Esophagus muscularis mucosa (tissue), 4 donors: ENCODE measurements around the gene CC2D1A. TPM values are rescaled to one million over a fixed set of nuclear protein-coding genes. Genes with fewer than 3 reads are reported as not detected.
"Not testable (repeated sequence)": the region's sequence is repeated elsewhere in the genome, so short reads cannot be mapped to it uniquely, and the experiment has no call there.

Source experiments
- DNase-seq: peaks from one replicate; pipeline ENCODE4 v3.0.0-alpha.2; 2017; ENCODE audit errors: extremely low spot score
- H3K27ac ChIP-seq, 4 donors: fragments of 200-600 bp; sonication (generic); replicated peaks in 1 of 4; 1 replicate in 3 of 4; 2 replicates in 1 of 4; pipeline ENCODE4 v1.5.1; 2016 to 2019; ENCODE audit warnings: mild to moderate bottlenecking in 1 of 4
- H3K27me3 ChIP-seq, 4 donors: fragments of 200-600 bp; sonication (generic); one replicate each; pipeline versions ENCODE4 v1.5.1 to v1.6.0; 2016 to 2019
- H3K36me3 ChIP-seq, 4 donors: fragments of 200-600 bp; sonication (generic); one replicate each; pipeline ENCODE4 v1.5.1; 2016 to 2019
- H3K4me1 ChIP-seq, 4 donors: fragments of 200-600 bp; sonication (generic); one replicate each; pipeline ENCODE4 v1.5.1; 2016 to 2019
- H3K4me3 ChIP-seq, 4 donors: fragments of 200-600 bp; sonication (generic); 1 replicate in 2 of 4; 2 replicates in 2 of 4; pipeline ENCODE4 v1.5.1; 2016 to 2019; ENCODE audit warnings: mild to moderate bottlenecking in 4 of 4, moderate library complexity in 1 of 4
- H3K9me3 ChIP-seq, 4 donors: fragments of 200-600 bp; sonication (generic); 1 replicate in 3 of 4; 2 replicates in 1 of 4; pipeline ENCODE4 v1.5.1; 2016 to 2019
- CTCF ChIP-seq, 3 experiments: fragments of 200-600 bp in 2 of 3; fragments of 450-650 bp in 1 of 3; sonication (generic) in 2 of 3; IDR thresholded peaks; one replicate each; pipeline ENCODE4 v1.5.1; 2017 to 2019; ENCODE audit warnings: antibody characterized with exemption in 3 of 3, mild to moderate bottlenecking in 2 of 3, moderate library complexity in 1 of 3
- EP300 ChIP-seq: sonication (generic); formaldehyde crosslinking; IDR thresholded peaks from one replicate; pipeline ENCODE4 v1.6.1; 2017; ENCODE audit warnings: antibody characterized with exemption
- POLR2A ChIP-seq: fragments of 450-650 bp; IDR thresholded peaks from one replicate; pipeline ENCODE4 v1.6.1; 2017; ENCODE audit warnings: antibody characterized with exemption, moderate library complexity, mild to moderate bottlenecking, low read depth
- POLR2AphosphoS5 ChIP-seq, 2 donors: sonication (generic); formaldehyde crosslinking; IDR thresholded peaks; one replicate each; pipeline ENCODE4 v1.6.1; 2017; ENCODE audit warnings: antibody characterized with exemption in 2 of 2
- WGBS: methylation state at CpG from one replicate; pipeline ENCODE4 v1.1.5; 2018; 5-methylcytosine and 5-hydroxymethylcytosine counted together
- intact Hi-C: fragments of 100-400 bp; cut with DNase I; formaldehyde crosslinking; loops from one replicate; pipeline ENCODE4 v1.15.1; 2023
- total RNA-seq, 4 donors: library from RNA; depleted of rRNA; stranded (reverse); fragments of >200 nt; gene quantifications; one replicate each; pipeline versions ENCODE4 v1.1.0 to v1.2.1, GENCODE V29; 2016

The CC2D1A gene
- total RNA-seq, 4 donors from 2014 or later: 22.9 to 42.8 (median 33.6) TPM

DNA sequence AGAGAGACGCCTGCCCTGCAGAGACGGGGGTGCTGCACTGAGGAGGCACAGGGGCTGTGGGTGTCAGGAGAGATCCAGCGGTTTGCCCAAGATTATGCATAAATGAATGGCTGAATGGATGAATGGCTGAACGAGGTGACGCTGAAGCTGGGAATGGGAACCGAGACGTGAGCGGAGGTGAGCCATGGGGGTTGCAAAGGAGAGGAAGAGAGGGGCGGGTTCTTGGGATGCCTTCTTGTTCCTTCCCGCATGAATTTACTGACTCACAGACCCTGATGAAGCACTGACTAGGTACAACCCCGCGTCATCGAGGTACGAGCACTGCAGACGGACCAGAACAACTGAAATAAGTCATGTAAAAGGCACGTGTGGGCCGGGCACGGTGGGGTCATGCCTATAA is 63.0 kb downstream of the CC2D1A start:
- intact Hi-C loops: no loop called here
- TF ChIP-seq POLR2AphosphoS5 (IDR thresholded peaks at IDR 0.05): no peak
- no peak for TF ChIP-seq CTCF (IDR thresholded peaks at IDR 0.05)
- TF ChIP-seq EP300: no peak
- no peak for TF ChIP-seq POLR2A
- peaks cover 40 to 98% (median 84%) of the 10 kb centered on the region in 4 donors for H3K36me3 ChIP-seq
- H3K9me3 ChIP-seq: no peaks in the 10 kb centered on the region
- H3K27ac ChIP-seq: no peak overlapping the region
- DNase-seq: no peak
- WGBS: 88% methylated on average over 18 of the region's 18 CpGs
- H3K4me1 ChIP-seq: no peaks in the 10 kb centered on the region
- no peak overlapping the region for H3K4me3 ChIP-seq
- no peaks in the 10 kb centered on the region for H3K27me3 ChIP-seq

DNA sequence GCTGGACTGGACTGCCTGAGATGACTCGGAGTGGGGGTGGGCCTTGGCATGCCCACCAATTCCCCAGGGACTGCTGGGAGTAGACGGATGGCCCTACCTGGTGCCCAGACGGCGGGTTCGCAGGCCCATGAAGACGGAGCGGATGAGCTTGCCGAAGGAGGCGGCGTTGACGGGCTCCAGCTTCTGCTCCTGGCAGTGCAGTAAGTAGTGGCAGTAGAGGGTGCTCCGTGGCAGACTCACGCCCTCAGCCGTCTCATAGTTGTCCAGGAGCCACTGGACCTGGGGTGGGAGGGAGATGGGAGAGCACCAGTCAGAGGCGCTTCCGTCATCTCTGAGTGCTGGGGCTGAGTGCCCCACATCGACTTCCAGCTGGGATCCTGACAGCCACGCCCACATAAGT is 63.9 kb downstream of the CC2D1A start:
- Histone ChIP-seq H3K36me3 (peaks cover 40 to 96% (median 90%) of the 10 kb centered on the region in 4 donors), H3K27me3 (no peaks in the 10 kb centered on the region), H3K27ac (no peak overlapping the region), H3K4me1 (no peaks in the 10 kb centered on the region), H3K4me3 (no peak overlapping the region), H3K9me3 (no peaks in the 10 kb centered on the region)
- WGBS: 87% methylated on average over 16 of the region's 18 CpGs
- TF ChIP-seq POLR2A (no peak), CTCF (IDR thresholded peaks at IDR 0.05) (no peak)
- intact Hi-C loops: no loop called here
- DNase-seq: no peak

- H3K27me3 ChIP-seq, H3K4me1 ChIP-seq, DNase-seq, intact Hi-C loops, H3K9me3 ChIP-seq, H3K27ac ChIP-seq, H3K4me3 ChIP-seq: not testable (repeated sequence)
- WGBS: 88% methylated on average over 15 of the region's 15 CpGs
- H3K36me3 ChIP-seq: peaks cover 33 to 90% (median 71%) of the 10 kb centered on the region in 4 donors
These were observed 65.9 kb downstream of the CC2D1A start for GRCh38 chr19:13971868-13972267.

GRCh38 chr19:13972368-13973155 is 66.6 kb downstream of the CC2D1A start:
- H3K27ac ChIP-seq: no peak overlapping the region
- H3K36me3 ChIP-seq: peaks cover 29 to 83% (median 64%) of the 10 kb centered on the region in 4 donors
- H3K4me1 ChIP-seq: peaks cover 0 to 9% (median 0%) of the 10 kb centered on the region in 4 donors
- 92% methylated on average over 13 of the region's 37 CpGs for WGBS
- H3K4me3 ChIP-seq: no peak overlapping the region
- H3K27me3 ChIP-seq: no peaks in the 10 kb centered on the region
- intact Hi-C loops: no loop called here
- DNase-seq: no peak
- no peaks in the 10 kb centered on the region for H3K9me3 ChIP-seq
- TF ChIP-seq POLR2A (no peak), CTCF (IDR thresholded peaks at IDR 0.05) (no peak), POLR2AphosphoS5 (IDR thresholded peaks at IDR 0.05) (no peak), EP300 (no peak)

DNA sequence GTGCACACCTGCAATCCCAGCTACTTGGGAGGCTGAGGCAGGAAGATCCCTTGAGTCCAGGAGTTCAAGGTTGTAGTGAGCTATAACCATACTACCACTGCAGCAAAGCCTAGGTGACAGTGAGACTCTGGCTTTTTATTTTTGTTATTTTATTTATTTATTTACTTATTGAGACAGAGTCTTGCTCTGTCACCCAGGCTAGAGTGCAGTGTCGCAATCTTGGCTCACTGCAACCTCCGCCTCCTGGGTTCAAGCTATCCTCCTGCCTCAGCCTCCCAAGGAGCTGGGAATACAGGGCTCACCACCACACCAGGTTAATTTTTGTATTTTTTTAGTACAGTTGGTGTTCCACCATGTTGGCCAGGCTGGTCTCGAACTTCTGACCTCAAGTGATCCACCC is 67.5 kb downstream of the CC2D1A start:
- peaks cover 22 to 73% (median 55%) of the 10 kb centered on the region in 4 donors for H3K36me3 ChIP-seq
- H3K4me1 ChIP-seq: peaks cover 6 to 16% (median 8%) of the 10 kb centered on the region in 4 donors
- 95% methylated on average over 3 of the region's 3 CpGs for WGBS
- DNase-seq, H3K27ac ChIP-seq, intact Hi-C loops, H3K4me3 ChIP-seq, H3K9me3 ChIP-seq, H3K27me3 ChIP-seq: not testable (repeated sequence)

GRCh38 chr19:13974073-13974472 is 68.1 kb downstream of the CC2D1A start:
- Histone ChIP-seq H3K9me3 (no peaks in the 10 kb centered on the region), H3K27me3 (no peaks in the 10 kb centered on the region), H3K27ac (no peak overlapping the region), H3K4me1 (peaks cover 11 to 18% (median 14%) of the 10 kb centered on the region in 4 donors), H3K36me3 (peaks cover 16 to 68% (median 49%) of the 10 kb centered on the region in 4 donors), H3K4me3 (no peak overlapping the region)
- intact Hi-C loops: no loop called here
- WGBS: 69% methylated on average over 12 of the region's 12 CpGs
- DNase-seq: no peak
- TF ChIP-seq CTCF (IDR thresholded peaks at IDR 0.05): no peak
- TF ChIP-seq POLR2A: no peak
- TF ChIP-seq POLR2AphosphoS5 (IDR thresholded peaks at IDR 0.05): no peak
- TF ChIP-seq EP300: no peak
